Activated gamma-delta T cell (primary cell): ENCODE measurements around the gene COQ2.

Source experiments
- DNase-seq: peaks from one replicate; lab custom pipeline; 2025; lab: John Stamatoyannopoulos, UW

The COQ2 gene

DNA sequence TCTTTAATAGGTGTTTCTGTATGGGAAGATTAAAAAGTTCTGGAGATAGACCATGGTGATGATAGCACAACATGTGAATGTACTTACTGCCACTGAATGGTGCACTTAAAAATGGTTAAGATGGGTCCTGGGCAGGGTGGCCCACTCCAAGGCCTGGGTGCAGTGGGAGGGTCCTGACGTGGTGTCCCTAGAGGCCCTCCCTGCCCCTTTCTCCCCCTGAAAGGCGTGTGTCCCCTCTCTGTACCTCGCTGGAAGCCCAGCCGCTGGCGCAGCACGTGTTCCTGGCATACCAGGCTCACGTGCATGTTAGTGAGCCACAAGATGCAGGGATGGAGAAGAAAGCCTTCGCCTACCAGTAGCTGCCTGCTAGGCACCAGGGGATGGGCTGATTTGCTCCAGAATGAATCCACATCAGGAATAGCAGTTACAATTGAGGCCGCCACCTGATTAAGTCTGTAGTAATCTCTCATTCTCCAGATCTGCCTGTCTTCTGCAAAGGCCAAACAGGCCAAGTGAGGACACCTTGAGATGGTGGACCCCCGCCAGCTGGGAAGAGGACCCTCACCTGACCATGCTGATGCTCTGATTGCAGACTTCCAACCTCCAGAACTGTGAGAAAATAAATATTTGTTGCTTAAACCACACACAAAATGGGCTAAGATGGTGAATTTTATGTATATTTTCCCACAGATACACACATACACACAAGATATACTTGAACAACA is 67.5 kb downstream of the COQ2 start:
- DNase-seq = no peak

DNA sequence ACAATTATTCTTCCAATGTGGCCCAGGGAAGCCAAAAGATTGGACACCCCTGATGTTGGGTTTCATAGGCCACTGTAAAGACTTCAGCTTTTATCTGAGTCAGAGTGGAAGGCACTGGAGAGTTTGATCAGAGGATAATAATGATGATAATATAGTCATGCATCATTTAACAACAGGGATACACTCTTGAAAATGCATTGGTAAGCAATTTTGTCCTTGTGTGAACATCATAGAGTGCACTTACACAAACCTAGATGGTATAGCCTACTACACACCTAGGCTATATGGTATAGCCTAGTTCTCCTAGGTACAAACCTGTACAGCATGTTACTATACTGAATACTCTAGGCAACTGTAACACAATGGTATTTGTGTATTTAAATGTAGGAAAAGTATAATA is 70.5 kb downstream of the COQ2 start:
- no peak for DNase-seq
